Measurements from ENCODE around the gene TMEM269.

GRCh38 chr1:42817440-42817767, 32.6 kb downstream of the TMEM269 start:
- TF ChIP-seq, protein P1, sequence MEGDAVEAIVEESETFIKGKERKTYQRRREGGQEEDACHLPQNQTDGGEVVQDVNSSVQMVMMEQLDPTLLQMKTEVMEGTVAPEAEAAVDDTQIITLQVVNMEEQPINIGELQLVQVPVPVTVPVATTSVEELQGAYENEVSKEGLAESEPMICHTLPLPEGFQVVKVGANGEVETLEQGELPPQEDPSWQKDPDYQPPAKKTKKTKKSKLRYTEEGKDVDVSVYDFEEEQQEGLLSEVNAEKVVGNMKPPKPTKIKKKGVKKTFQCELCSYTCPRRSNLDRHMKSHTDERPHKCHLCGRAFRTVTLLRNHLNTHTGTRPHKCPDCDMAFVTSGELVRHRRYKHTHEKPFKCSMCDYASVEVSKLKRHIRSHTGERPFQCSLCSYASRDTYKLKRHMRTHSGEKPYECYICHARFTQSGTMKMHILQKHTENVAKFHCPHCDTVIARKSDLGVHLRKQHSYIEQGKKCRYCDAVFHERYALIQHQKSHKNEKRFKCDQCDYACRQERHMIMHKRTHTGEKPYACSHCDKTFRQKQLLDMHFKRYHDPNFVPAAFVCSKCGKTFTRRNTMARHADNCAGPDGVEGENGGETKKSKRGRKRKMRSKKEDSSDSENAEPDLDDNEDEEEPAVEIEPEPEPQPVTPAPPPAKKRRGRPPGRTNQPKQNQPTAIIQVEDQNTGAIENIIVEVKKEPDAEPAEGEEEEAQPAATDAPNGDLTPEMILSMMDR (conservative IDR thresholded peaks at IDR 0.05; ENCODE audit: low read depth, low read length), result no peak
- no peak for TF ChIP-seq EZH2 (IDR thresholded peaks at IDR 0.05; ENCODE audit: borderline replicate concordance, low read depth, low read length, poor library complexity, severe bottlenecking)

All from A673 (cell line).